ENCODE data around the gene SENP1. TPM values are rescaled to one million over a fixed set of nuclear protein-coding genes. Genes with fewer than 3 reads are reported as not detected.

SENP1 gene
- total RNA-seq, 1 donor from 2014 or later: 32.0 TPM

GRCh38 chr12:48045061-48045846 is 60.6 kb downstream of the SENP1 start:
- no peaks in the 10 kb centered on the region for H3K4me1 Mint-ChIP-seq (ENCODE audit: unreplicated experiment)
- TF ChIP-seq, protein P1, sequence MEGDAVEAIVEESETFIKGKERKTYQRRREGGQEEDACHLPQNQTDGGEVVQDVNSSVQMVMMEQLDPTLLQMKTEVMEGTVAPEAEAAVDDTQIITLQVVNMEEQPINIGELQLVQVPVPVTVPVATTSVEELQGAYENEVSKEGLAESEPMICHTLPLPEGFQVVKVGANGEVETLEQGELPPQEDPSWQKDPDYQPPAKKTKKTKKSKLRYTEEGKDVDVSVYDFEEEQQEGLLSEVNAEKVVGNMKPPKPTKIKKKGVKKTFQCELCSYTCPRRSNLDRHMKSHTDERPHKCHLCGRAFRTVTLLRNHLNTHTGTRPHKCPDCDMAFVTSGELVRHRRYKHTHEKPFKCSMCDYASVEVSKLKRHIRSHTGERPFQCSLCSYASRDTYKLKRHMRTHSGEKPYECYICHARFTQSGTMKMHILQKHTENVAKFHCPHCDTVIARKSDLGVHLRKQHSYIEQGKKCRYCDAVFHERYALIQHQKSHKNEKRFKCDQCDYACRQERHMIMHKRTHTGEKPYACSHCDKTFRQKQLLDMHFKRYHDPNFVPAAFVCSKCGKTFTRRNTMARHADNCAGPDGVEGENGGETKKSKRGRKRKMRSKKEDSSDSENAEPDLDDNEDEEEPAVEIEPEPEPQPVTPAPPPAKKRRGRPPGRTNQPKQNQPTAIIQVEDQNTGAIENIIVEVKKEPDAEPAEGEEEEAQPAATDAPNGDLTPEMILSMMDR (conservative IDR thresholded peaks at IDR 0.05): no peak
- no peak for DNase-seq (ENCODE audit: extremely low spot score, unreplicated experiment)
- H3K36me3 Mint-ChIP-seq: peaks cover 36% of the 10 kb centered on the region
- H3K27ac Mint-ChIP-seq: no peak overlapping the region
- no peak overlapping the region for H3K4me3 Mint-ChIP-seq
- no peaks in the 10 kb centered on the region for H3K9me3 Mint-ChIP-seq
- H3K27me3 Mint-ChIP-seq: no peaks in the 10 kb centered on the region

GRCh38 chr12:48044396-48044795 is 61.5 kb downstream of the SENP1 start:
- Mint-ChIP-seq H3K27me3 (no peaks in the 10 kb centered on the region), H3K36me3 (peaks cover 36% of the 10 kb centered on the region), H3K27ac (no peak overlapping the region), H3K4me1 (ENCODE audit: unreplicated experiment) (no peaks in the 10 kb centered on the region), H3K4me3 (no peak overlapping the region), H3K9me3 (no peaks in the 10 kb centered on the region)
- TF ChIP-seq, protein P1 (conservative IDR thresholded peaks at IDR 0.05): no peak
- no peak for DNase-seq (ENCODE audit: extremely low spot score, unreplicated experiment)

GRCh38 chr12:48043771-48044170 is 62.1 kb downstream of the SENP1 start:
- no peaks in the 10 kb centered on the region for H3K27me3 Mint-ChIP-seq
- H3K4me1 Mint-ChIP-seq (ENCODE audit: unreplicated experiment): no peaks in the 10 kb centered on the region
- DNase-seq (ENCODE audit: extremely low spot score, unreplicated experiment): no peak
- H3K36me3 Mint-ChIP-seq: peaks cover 31% of the 10 kb centered on the region
- H3K27ac Mint-ChIP-seq: no peak overlapping the region
- no peaks in the 10 kb centered on the region for H3K9me3 Mint-ChIP-seq
- no peak overlapping the region for H3K4me3 Mint-ChIP-seq
- TF ChIP-seq, protein P1 (conservative IDR thresholded peaks at IDR 0.05): no peak

GRCh38 chr12:48041591-48042423 is 64.1 kb downstream of the SENP1 start:
- Mint-ChIP-seq H3K4me3 (no peak overlapping the region), H3K4me1 (ENCODE audit: unreplicated experiment) (peaks cover 13% of the 10 kb centered on the region), H3K9me3 (peaks cover 7% of the 10 kb centered on the region), H3K27me3 (no peaks in the 10 kb centered on the region), H3K36me3 (peaks cover 23% of the 10 kb centered on the region), H3K27ac (no peak overlapping the region)
- no peak for DNase-seq (ENCODE audit: extremely low spot score, unreplicated experiment)
- TF ChIP-seq, protein P1 (conservative IDR thresholded peaks at IDR 0.05): no peak

DNA sequence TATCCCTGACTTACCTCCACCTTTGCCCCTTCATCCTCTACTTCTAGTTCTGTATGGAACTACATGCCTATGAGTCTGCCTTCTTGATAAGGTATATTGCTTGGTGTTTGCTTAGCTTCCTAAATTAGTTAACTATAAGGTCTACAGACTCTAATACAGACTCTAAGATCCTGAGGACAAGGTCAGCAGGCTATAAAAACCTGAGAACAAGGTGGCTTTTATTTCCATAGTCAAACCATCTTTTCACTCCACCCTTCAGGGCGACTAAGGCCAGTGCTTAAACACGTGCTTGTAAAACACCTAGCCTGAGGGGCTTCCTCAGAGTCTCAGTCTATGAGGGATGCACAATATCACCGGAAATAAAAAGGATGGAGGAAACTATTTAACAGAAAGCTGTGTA is 65.5 kb downstream of the SENP1 start:
- peaks cover 9% of the 10 kb centered on the region for H3K36me3 Mint-ChIP-seq
- DNase-seq (ENCODE audit: extremely low spot score, unreplicated experiment): no peak
- no peak overlapping the region for H3K27ac Mint-ChIP-seq
- TF ChIP-seq, protein P1 (conservative IDR thresholded peaks at IDR 0.05): no peak
- no peak overlapping the region for H3K4me3 Mint-ChIP-seq
- peaks cover 26% of the 10 kb centered on the region for H3K4me1 Mint-ChIP-seq (ENCODE audit: unreplicated experiment)
- peaks cover 7% of the 10 kb centered on the region for H3K9me3 Mint-ChIP-seq
- no peaks in the 10 kb centered on the region for H3K27me3 Mint-ChIP-seq

Data from type B pancreatic cell (in vitro differentiated cells).